Measurements from ENCODE around the gene TXNL1. TPM values are rescaled to one million over a fixed set of nuclear protein-coding genes. Genes with fewer than 3 reads are reported as not detected.
"Not testable (repeated sequence)": the region's sequence is repeated elsewhere in the genome, so short reads cannot be mapped to it uniquely, and the experiment has no call there.

The TXNL1 gene
- total RNA-seq, 1 donor from 2014 or later, result 12.3 TPM

GRCh38 chr18:56660655-56661054 is 22.3 kb upstream of the TXNL1 start:
- H3K27ac ChIP-seq, result no peak overlapping the region
- H3K4me1 ChIP-seq, result no peaks in the 10 kb centered on the region
- H3K36me3 ChIP-seq, result no peaks in the 10 kb centered on the region
- H3K9me3 ChIP-seq, result no peaks in the 10 kb centered on the region
- no peak for DNase-seq (ENCODE audit: low spot score in 2 of 2)
- no peak for TF ChIP-seq CTCF (IDR thresholded peaks at IDR 0.05)
- H3K4me3 ChIP-seq, result no peak overlapping the region
- H3K27me3 ChIP-seq, result no peaks in the 10 kb centered on the region
- intact Hi-C loops (cut with DNase I), result loop anchor here (10.0 kb wide), 1 partner anchor 46 kb away; no protein-coding TSS in a partner anchor

GRCh38 chr18:56659111-56659510 is 20.7 kb upstream of the TXNL1 start:
- Histone ChIP-seq H3K9me3 (no peaks in the 10 kb centered on the region), H3K36me3 (no peaks in the 10 kb centered on the region), H3K4me1 (no peaks in the 10 kb centered on the region), H3K4me3 (no peak overlapping the region), H3K27me3 (no peaks in the 10 kb centered on the region), H3K27ac (no peak overlapping the region)
- DNase-seq (ENCODE audit: low spot score in 2 of 2), result no peak
- TF ChIP-seq CTCF (IDR thresholded peaks at IDR 0.05), result no peak
- intact Hi-C loops (cut with DNase I), result no loop called here

GRCh38 chr18:56658261-56658660 is 19.9 kb upstream of the TXNL1 start:
- intact Hi-C loops (cut with DNase I), result no loop called here
- DNase-seq (ENCODE audit: low spot score in 2 of 2), result no peak
- Histone ChIP-seq H3K9me3 (no peaks in the 10 kb centered on the region), H3K36me3 (no peaks in the 10 kb centered on the region), H3K4me1 (no peaks in the 10 kb centered on the region), H3K27me3 (no peaks in the 10 kb centered on the region), H3K4me3 (no peak overlapping the region), H3K27ac (no peak overlapping the region)
- TF ChIP-seq CTCF (IDR thresholded peaks at IDR 0.05), result no peak

GRCh38 chr18:56654280-56654679 is 15.9 kb upstream of the TXNL1 start:
- peaks cover 7 to 13% of the 10 kb centered on the region in 2 donors for H3K4me1 ChIP-seq
- H3K27ac ChIP-seq; DNase-seq (ENCODE audit: low spot score in 2 of 2); H3K9me3 ChIP-seq; H3K27me3 ChIP-seq; H3K36me3 ChIP-seq; H3K4me3 ChIP-seq: not testable (repeated sequence)
- intact Hi-C loops (cut with DNase I), result loop anchor here (5.0 kb wide), 2 partner anchors 1067 to 1417 kb away; partner anchors contain the start of gene TCF4

- no peaks in the 10 kb centered on the region for H3K36me3 ChIP-seq
- H3K4me1 ChIP-seq, result peaks cover 7 to 13% of the 10 kb centered on the region in 2 donors
- H3K9me3 ChIP-seq, result no peaks in the 10 kb centered on the region
- H3K27me3 ChIP-seq, result no peaks in the 10 kb centered on the region
- intact Hi-C loops (cut with DNase I), result loop anchor here (5.0 kb wide), 2 partner anchors 1066 to 1416 kb away; partner anchors contain the start of gene TCF4
- no peak for DNase-seq (ENCODE audit: low spot score in 2 of 2)
- H3K27ac ChIP-seq, result no peak overlapping the region
- TF ChIP-seq CTCF (IDR thresholded peaks at IDR 0.05), result no peak
- H3K4me3 ChIP-seq, result no peak overlapping the region
These were observed 14.4 kb upstream of the TXNL1 start for GRCh38 chr18:56652802-56653201.

GRCh38 chr18:56651771-56652092 is 13.3 kb upstream of the TXNL1 start:
- Histone ChIP-seq H3K9me3 (no peaks in the 10 kb centered on the region), H3K27ac (peak overlapping the region; percentile 87), H3K36me3 (no peaks in the 10 kb centered on the region), H3K4me3 (peak overlapping the region; percentile 80 to 94), H3K4me1 (peaks cover 7 to 13% of the 10 kb centered on the region in 2 donors), H3K27me3 (no peaks in the 10 kb centered on the region)
- DNase-seq (ENCODE audit: low spot score in 2 of 2), result no peak
- intact Hi-C loops (cut with DNase I), result loop anchor here (1.0 to 5.0 kb wide), 3 partner anchors 13 to 1414 kb away; partner anchors contain the start of genes TCF4 and TXNL1
- no peak for TF ChIP-seq CTCF (IDR thresholded peaks at IDR 0.05)

All from ascending aorta (tissue), 2 donors.